GM19463 (cell line): Measurements from ENCODE around the gene PPM1K.
A peak's percentile ranks its signal among the peaks of the same experiment; 100 is the strongest.

Experiments used
- ATAC-seq: cut with Tn5 transposase; IDR thresholded peaks from one replicate; pipeline ENCODE4 v1.9.1; 2021; ENCODE audit warnings: mild to moderate bottlenecking, moderate library complexity; ENCODE audit not compliant: unreplicated experiment

The PPM1K gene

DNA sequence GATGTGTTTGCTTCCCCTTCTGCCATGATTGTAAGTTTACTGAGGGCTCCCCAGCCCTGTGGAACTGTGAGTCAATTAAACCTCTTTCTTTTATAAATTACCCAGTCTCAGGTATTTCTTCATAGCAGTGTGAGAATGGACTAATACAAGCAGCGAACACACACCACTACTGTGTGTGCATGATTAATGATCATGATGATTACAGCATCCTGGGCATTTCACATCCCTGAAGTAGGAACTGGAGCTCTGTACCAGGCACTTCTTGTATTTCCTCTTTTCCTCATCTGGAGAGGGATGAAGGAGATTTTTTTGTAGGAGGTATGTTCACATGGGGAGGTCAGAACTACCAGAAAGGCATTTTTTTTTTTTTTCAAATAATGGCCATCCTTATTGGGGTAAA, 60.8 kb downstream of the PPM1K start:
- no peak for ATAC-seq

- no peak for ATAC-seq
Observed at GRCh38 chr4:88219099-88219498, 65.3 kb downstream of the PPM1K start.

DNA sequence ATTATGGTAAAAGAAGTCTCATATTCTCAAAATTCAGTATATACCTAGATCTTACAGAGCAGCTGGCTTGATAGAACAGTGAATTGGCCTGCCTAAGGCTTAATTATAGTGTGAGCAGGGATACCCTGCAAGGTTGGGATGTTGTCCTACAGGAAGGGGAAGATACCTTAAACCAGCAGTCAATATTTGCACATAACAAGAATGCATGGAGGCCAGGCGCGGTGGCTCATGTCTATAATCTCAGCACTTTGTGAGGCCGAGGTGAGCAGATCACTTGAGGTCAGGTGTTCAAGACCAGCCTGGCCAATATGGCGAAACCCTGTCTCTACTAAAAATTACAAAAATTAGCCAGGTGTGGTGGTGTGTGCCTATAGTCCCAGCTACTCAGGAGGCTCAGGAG, 67.2 kb downstream of the PPM1K start:
- ATAC-seq: no peak

DNA sequence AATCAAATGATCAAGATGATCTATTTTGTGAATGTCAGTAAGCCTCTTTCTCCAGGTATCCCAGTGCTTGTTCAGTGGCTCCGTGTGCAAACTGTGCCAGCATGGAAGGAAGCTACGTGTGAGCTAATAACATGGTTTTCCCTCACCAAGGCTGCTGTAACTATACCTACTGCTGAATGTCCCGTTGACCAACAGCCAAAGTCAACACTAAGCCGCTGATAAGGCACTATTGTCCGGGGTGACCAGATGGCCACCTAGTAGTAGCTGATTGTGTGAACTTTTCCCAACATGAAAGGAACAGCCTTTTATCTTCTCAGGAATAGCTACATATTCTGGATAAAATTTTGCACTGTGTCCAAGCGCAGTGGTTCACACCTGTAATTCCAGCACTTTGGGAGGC, 68.0 kb downstream of the PPM1K start:
- no peak for ATAC-seq

- no peak for ATAC-seq
Observed at GRCh38 chr4:88215351-88215750, 69.0 kb downstream of the PPM1K start.

DNA sequence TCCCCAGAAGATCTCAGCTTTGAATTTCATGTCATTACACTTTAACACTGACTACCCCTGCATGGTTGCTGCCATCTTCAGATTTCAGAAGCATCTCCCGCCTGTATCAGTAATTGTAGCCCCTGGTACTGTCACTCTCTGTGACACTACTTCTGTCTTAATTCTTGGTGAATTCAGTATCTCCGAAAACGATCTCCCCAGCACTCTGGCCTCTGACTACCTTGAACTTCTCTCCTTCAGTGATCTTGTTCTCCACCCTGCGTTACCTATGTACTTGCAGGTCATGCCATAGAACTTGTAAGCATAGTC, 72.2 kb downstream of the PPM1K start:
- ATAC-seq: no peak

DNA sequence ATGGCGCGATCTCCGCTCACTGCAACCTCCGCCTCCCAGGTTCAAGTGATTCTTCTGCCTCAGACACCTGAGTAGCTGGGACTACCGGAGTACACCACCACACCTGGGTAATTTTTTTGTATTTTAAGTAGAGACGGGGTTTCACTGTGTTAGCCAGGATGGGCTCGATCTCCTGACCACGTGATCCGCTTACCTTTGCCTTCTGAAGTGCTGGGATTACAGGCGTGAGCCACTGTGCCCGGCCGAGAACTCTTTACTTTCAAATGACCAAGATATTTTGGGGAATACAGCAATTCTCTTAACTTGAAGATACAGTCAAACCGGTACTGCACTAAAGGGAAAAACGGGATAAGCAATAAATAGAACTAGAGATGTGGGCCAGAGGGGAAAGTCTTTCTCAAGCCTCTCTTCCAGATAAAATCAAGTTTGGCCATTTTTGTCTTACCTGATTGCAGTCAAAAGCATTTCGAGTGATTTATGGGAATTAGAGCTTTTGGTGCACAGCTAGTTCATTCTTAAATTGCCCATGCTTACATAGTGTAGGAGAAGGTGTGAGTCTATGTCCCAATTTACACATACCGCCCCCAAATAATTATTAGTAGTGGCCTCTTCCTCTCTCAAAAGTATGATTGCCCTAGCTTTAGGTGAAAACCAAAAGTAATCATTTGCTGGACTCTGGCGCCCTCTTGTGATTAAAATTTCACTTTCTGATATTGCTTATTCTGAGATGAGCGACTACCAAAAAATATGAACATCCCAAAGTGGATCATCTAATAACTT, 72.7 kb downstream of the PPM1K start:
- peak; percentile 65 for ATAC-seq

DNA sequence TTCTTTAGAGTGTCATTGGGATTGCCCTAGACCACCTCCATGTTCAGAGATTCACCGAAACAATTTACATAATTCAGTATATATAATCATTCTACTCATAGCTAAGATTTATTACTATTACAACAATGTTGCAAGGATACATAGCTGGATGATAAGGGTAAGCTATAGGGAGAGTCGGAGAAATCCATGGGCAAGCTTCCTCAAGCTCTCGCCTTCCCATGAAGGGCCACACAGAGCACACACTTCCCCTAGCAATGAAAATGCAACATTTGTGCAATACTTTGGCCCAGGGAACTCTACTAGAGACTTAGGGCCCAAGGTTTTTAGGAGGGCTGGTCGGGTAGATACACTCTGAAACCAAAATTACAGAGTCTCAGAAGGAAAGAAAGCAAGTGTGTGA, 76.2 kb downstream of the PPM1K start:
- ATAC-seq: no peak
